D721Med (cell line): ENCODE data around the gene PHACTR3.

ENCODE experiments used
- DNase-seq: peaks from one replicate; pipeline ENCODE4 v3.0.0; 2011; ENCODE audit warnings: low spot score; ENCODE audit not compliant: insufficient read length
- FAIRE-seq: peaks from 2 replicates; lab custom pipeline; 2011; peaks lifted over from hg19 to GRCh38; lab: Jason Lieb, UNC
- TF ChIP-seq, protein P1 (sequence below): IDR thresholded peaks from 2 replicates; pipeline ENCODE4 v1.5.1; 2012; ENCODE audit warnings: mild to moderate bottlenecking, control low read depth; ENCODE audit not compliant: insufficient read depth; ENCODE audit errors: missing control alignments

The PHACTR3 gene

DNA sequence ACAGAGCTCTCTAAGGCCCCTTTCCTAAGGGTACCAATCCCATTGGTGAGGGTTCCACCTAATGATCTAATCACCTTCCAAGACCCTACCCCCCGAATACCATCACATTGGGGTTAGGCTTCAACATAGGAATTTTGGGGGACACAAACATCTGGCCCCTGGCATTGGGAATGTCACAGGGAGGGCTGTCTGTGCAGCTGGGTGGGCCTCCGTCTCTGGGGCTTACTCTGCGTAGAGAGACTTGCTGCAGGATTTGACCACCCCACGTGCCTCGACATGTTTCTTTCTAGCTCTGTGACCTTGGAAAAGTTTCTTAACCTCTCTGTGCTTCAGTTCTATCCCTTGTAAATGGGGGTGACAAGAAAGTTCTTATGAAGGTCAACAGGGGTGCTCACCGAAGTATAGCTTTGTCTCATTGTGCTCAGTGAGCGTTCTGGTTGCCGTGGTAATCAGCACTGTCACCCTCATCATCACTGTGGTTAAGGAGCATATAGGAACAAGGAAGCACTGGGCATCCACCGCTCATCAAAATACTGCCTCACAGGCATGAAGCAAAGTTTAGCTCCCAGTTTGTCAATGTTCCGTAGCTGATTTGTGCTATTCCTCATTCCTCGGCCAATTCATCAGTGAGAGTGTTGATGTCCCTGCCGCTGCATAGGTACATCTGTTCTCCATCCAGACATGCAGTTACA, 176.3 kb downstream of the PHACTR3 start:
- DNase-seq (no peak), FAIRE-seq (no peak)
- TF ChIP-seq, protein P1, sequence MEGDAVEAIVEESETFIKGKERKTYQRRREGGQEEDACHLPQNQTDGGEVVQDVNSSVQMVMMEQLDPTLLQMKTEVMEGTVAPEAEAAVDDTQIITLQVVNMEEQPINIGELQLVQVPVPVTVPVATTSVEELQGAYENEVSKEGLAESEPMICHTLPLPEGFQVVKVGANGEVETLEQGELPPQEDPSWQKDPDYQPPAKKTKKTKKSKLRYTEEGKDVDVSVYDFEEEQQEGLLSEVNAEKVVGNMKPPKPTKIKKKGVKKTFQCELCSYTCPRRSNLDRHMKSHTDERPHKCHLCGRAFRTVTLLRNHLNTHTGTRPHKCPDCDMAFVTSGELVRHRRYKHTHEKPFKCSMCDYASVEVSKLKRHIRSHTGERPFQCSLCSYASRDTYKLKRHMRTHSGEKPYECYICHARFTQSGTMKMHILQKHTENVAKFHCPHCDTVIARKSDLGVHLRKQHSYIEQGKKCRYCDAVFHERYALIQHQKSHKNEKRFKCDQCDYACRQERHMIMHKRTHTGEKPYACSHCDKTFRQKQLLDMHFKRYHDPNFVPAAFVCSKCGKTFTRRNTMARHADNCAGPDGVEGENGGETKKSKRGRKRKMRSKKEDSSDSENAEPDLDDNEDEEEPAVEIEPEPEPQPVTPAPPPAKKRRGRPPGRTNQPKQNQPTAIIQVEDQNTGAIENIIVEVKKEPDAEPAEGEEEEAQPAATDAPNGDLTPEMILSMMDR: no peak

DNA sequence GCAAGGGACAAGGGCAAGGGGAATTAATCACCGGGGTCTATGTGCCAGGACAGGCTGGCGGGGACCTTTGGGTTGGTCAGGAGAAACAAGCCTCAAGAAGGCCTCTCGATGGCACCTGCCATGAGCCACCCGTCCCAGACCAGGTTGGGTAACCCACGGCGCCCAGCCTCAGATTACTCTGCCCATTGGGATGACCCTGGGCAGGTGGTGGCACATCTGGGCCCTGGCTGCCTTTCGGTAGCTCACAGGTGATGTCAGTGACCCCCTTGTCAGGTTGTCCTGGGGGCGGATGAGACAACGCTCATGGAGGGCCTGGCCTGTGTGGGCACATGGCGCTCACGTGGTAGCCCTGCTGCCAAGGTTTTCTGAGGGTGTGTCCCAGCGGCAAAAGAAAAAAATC, 176.9 kb downstream of the PHACTR3 start:
- DNase-seq (no peak), FAIRE-seq (no peak)
- TF ChIP-seq, protein P1: no peak

DNA sequence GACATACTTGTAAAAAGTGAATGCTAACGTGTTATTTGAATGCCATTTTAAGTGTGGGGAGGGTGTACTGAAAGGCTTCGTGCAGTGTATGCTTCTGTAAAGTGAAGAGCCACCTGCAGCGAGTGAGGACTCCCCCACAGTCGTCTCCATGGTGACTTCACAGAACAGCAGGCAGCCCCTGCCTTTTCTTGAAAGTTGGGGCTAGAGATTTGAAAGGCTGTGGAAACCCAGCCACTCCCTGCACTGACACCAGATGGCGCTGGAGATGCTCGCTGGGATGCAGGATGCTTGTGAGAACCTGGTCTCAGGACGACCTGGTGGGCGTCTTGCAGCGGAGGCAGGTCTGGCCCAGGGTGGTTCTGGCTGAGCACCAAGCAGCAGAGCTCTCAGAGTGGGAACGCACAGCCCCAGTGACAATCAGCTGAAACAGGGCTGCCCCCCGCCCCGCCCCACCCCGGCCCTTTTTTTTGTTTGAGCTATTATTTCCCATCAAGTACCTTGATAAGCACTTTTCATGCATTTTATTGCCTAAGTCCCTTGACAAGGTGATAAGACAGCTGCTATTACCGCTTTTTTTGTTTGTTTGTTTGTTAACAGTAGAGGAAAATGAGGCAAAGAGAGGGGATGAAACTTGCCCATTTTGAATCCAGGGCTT, 178.8 kb downstream of the PHACTR3 start:
- DNase-seq: no peak
- no peak for FAIRE-seq
- TF ChIP-seq, protein P1: peak; percentile 80

DNA sequence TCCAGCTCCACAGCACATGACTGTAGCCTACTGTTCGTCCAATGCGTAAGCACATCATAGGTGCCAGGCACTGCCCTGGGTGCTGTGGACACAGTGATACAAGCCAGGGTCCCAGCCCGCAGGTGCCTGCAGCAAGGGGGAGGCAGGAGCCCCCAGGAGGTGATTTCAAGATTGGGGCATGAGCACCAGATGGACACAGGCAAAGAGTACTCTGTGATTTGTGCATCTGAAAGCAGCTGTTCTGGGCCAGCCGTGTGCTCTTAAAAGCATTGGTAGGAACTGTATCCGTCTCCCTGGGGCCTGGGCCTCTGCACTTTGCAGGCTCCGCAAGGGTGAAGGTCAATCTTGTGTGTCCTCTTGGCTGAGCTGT, 179.3 kb downstream of the PHACTR3 start:
- no peak for DNase-seq
- no peak for FAIRE-seq
- TF ChIP-seq, protein P1: no peak

DNA sequence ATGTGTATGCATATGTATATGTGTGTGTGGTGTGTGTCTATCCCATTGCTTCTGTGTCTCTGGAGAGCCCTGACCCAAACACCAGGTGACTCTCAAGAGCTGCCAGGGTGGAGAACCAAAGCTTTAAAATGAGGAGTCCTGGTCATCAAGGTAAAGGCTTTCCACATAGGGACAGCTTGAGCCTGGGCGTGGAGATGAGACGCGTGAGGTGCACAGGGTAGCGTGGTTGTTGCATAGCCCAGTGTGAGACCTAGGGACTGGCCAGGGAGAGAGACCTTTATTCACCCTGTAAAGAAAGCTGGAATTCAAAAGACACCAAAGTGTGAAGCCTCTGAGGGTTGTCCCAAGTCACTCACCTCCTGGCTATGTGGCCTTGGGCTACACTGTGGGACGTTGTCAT, 180.0 kb downstream of the PHACTR3 start:
- TF ChIP-seq, protein P1: no peak
- DNase-seq (no peak), FAIRE-seq (no peak)

DNA sequence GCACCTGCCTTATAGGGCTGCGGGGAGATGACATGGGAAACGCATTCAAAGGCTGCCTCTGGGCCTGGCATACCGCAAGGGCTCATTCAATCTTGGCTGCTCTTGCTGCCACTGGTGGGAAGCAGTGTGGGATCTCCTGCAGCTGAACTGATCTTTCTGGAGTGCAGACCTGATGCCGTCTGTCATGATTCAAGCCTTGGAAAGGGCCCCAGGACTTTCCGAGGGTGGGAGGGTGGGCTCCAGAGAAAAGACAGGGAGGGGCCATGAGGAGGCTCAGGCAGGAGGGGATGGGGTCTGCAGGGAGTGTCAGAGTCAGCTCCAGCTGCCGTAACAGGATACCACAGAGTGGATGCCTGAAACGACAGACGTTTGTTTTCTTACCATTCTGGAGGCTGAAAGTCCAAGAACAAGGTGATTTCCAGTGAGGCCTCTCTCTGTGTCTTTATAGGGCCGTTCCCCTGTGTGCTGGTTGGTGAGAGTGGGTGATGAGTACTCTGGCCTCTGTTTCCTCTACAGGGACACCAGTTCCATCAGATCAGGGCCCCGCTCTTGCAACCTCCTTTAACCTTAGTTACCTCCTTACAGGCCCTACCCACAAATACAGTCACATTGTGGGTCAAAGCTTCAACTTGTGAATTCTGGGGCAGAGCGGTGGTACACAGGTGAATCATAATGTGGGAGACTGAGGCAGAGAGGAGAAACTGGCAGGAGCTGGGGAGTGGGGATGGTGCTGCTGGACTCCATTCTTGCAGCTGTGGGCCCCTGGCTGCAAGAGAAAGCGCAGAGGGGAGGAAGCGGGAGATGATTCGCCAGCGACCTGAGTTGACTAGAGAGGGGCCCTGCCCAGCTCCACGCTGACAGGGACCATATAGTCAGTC, 180.7 kb downstream of the PHACTR3 start:
- TF ChIP-seq, protein P1: no peak
- DNase-seq: no peak
- FAIRE-seq: no peak

DNA sequence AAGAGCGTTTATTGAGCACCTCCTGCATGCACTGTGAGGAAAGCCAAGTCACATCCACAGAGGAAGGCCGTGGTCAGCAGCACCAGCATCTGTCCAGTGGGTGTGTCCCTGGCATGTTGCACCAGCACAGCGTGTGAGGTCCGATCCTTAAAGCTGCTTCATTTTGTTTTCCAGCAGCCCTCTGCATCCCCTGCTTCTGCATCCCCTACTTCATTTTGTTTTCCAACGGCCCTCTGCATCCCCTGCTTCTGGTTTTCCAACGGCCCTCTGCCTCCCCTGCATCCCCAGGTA, 181.3 kb downstream of the PHACTR3 start:
- DNase-seq (no peak), FAIRE-seq (no peak)
- TF ChIP-seq, protein P1: no peak
